Fibroblast of lung (primary cell): ENCODE data around the gene KLHL34. TPM values are rescaled to one million over a fixed set of nuclear protein-coding genes. Genes with fewer than 3 reads are reported as not detected.

Experiments used
- DNase-seq, 2 donors: peaks; one replicate each; pipeline versions ENCODE4 v3.0.0 to v3.0.0-alpha.2; 2010; ENCODE audit warnings: low read depth in 2 of 2
- H2AFZ ChIP-seq: 2 replicates; pipeline ENCODE4 v1.5.1; 2012; ENCODE audit warnings: low read length, control low read depth, inconsistent platforms
- H3K27ac ChIP-seq: 2 replicates; pipeline ENCODE4 v1.5.1; 2011; ENCODE audit warnings: low read length, control low read depth; ENCODE audit not compliant: insufficient read depth
- H3K27me3 ChIP-seq: 2 replicates; pipeline ENCODE4 v1.5.1; 2011; ENCODE audit warnings: mild to moderate bottlenecking, low read length; ENCODE audit not compliant: control insufficient read depth, insufficient read depth
- H3K36me3 ChIP-seq: 2 replicates; pipeline ENCODE4 v1.5.1; 2011; ENCODE audit warnings: low read length; ENCODE audit not compliant: control insufficient read depth, insufficient read depth
- H3K4me1 ChIP-seq: 2 replicates; pipeline ENCODE4 v1.5.1; 2011; ENCODE audit warnings: low read length; ENCODE audit not compliant: control insufficient read depth, insufficient read depth; ENCODE audit errors: extremely low read depth
- H3K4me2 ChIP-seq: 2 replicates; pipeline ENCODE4 v1.5.1; 2011; ENCODE audit warnings: low read length, control low read depth; ENCODE audit not compliant: insufficient read depth; ENCODE audit errors: extremely low read depth
- H3K4me3 ChIP-seq, 4 experiments: fragments of 200-600 bp in 1 of 4; sonication (generic) in 1 of 4; replicated peaks in 1 of 4; 2 replicates each; pipeline ENCODE4 v1.5.1; 2011 to 2016; ENCODE audit warnings: low read length in 4 of 4, low read depth in 3 of 4, mild to moderate bottlenecking in 3 of 4, control low read depth in 2 of 4, inconsistent platforms in 1 of 4, mixed read lengths in 1 of 4; ENCODE audit not compliant: insufficient read depth in 1 of 4; ENCODE audit errors: control extremely low read depth in 1 of 4
- H3K79me2 ChIP-seq: 2 replicates; pipeline ENCODE4 v1.5.1; 2012; ENCODE audit warnings: mild to moderate bottlenecking, low read length, inconsistent platforms; ENCODE audit not compliant: control insufficient read depth, insufficient read depth
- H3K9ac ChIP-seq: 2 replicates; pipeline ENCODE4 v1.5.1; 2011; ENCODE audit warnings: mild to moderate bottlenecking, low read length, control low read depth; ENCODE audit not compliant: insufficient read depth
- H3K9me3 ChIP-seq: 2 replicates; pipeline ENCODE4 v1.5.1; 2012; ENCODE audit warnings: low read depth, low read length; ENCODE audit not compliant: control insufficient read depth, insufficient read depth
- H4K20me1 ChIP-seq: 2 replicates; pipeline ENCODE4 v1.5.1; 2011; ENCODE audit warnings: low read length; ENCODE audit not compliant: control insufficient read depth, insufficient read depth; ENCODE audit errors: extremely low read depth
- CTCF ChIP-seq, 2 donors: IDR thresholded peaks in 1 of 2; conservative IDR thresholded peaks in 1 of 2; 1 replicate in 1 of 2; 2 replicates in 1 of 2; pipeline ENCODE4 v1.5.1; 2011 to 2012; ENCODE audit warnings: low read length in 2 of 2, control low read depth in 1 of 2, inconsistent platforms in 1 of 2, low read depth in 1 of 2, mild to moderate bottlenecking in 1 of 2
- EZH2 ChIP-seq: IDR thresholded peaks from 2 replicates; pipeline ENCODE4 v1.5.1; 2012; ENCODE audit warnings: low read length, control low read depth, mild to moderate bottlenecking; ENCODE audit errors: missing control alignments
- polyA plus RNA-seq, 2 donors: library from polyadenylated mRNA; depleted of rRNA in 1 of 2; stranded (reverse) in 1 of 2; unstranded in 1 of 2; fragments of >200 nt; gene quantifications; 2 replicates each; pipeline ENCODE4 v1.2.1, GENCODE V29; 2011 to 2012; ENCODE audit warnings: missing spikeins in 1 of 2
- total RNA-seq: library from RNA; depleted of rRNA; stranded (reverse); fragments of >200 nt; gene quantifications from 2 replicates; pipeline ENCODE4 v1.2.1, GENCODE V29; 2014

KLHL34 gene
- total and polyA plus RNA-seq, 2 donors (not counting 1 experiment from before 2014, with no cell fraction given), result 0.17 TPM; not detected in 1

GRCh38 chrX:21658746-21659145 lies 616 bp upstream of the KLHL34 start:
- Histone ChIP-seq H3K4me1 (no peaks in the 10 kb centered on the region), H2AFZ (no peak overlapping the region), H3K27ac (no peak overlapping the region), H3K9ac (no peak overlapping the region), H3K36me3 (no peaks in the 10 kb centered on the region), H4K20me1 (no peaks in the 10 kb centered on the region), H3K4me2 (no peak overlapping the region), H3K9me3 (no peaks in the 10 kb centered on the region), H3K79me2 (no peaks in the 10 kb centered on the region), H3K4me3 (no peak overlapping the region), H3K27me3 (no peaks in the 10 kb centered on the region)
- no peak for DNase-seq
- TF ChIP-seq EZH2, result no peak
- no peak for TF ChIP-seq CTCF (conservative IDR thresholded peaks at IDR 0.05 in 1 of 2, IDR thresholded peaks at IDR 0.05 in 1 of 2; ENCODE audit: low read depth in 1 of 2, low read length in 2 of 2)

- Histone ChIP-seq H3K4me3 (no peak overlapping the region), H4K20me1 (no peaks in the 10 kb centered on the region), H3K27ac (no peak overlapping the region), H3K79me2 (no peaks in the 10 kb centered on the region), H3K9ac (no peak overlapping the region), H3K36me3 (no peaks in the 10 kb centered on the region), H3K4me1 (no peaks in the 10 kb centered on the region), H3K9me3 (no peaks in the 10 kb centered on the region), H3K27me3 (no peaks in the 10 kb centered on the region), H2AFZ (no peak overlapping the region), H3K4me2 (no peak overlapping the region)
- TF ChIP-seq CTCF (conservative IDR thresholded peaks at IDR 0.05 in 1 of 2, IDR thresholded peaks at IDR 0.05 in 1 of 2; ENCODE audit: low read depth in 1 of 2, low read length in 2 of 2), result no peak
- no peak for TF ChIP-seq EZH2
- DNase-seq, result no peak
Observed at GRCh38 chrX:21657318-21658151, 595 bp downstream of the KLHL34 start.

DNA sequence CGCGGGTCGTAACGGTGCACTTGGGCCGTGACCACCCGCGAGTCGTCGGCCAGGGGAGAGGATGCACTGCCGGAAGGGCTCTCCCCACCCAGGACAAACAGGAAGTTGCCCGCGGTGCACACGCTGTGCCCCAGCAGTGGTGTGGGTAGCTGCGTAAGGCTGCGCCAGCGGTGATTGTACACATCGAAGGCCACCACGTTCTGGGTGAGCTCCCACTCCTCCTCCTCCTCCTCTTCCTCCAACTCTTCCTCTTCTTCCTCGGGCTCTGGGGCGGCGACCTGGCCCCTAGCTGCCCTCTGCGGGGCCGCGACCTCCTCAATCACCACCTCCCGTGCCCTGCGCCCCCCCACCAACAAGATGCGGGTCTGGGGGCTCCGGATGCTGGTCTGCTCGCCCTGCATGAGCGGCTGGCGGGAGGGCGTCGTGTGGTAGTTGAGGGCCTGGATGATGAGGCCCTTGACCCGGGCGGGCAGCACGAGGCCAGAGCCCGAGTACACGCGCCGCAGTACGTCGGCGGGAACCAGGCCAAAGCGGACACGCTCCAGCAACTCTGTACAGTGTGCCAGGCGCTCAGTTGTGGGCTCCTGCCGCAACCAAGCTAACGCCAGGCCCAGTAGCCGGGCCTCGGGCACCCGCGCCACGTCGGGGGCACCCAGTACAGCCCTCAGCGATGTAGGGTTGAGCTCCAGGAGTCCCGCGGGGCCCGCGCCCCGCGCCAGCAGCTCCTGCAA lies 1.4 kb downstream of the KLHL34 start:
- Histone ChIP-seq H3K4me2 (no peak overlapping the region), H3K4me3 (no peak overlapping the region), H3K4me1 (no peaks in the 10 kb centered on the region), H3K27ac (no peak overlapping the region), H3K27me3 (no peaks in the 10 kb centered on the region), H4K20me1 (no peaks in the 10 kb centered on the region), H3K36me3 (no peaks in the 10 kb centered on the region), H3K79me2 (no peaks in the 10 kb centered on the region), H3K9me3 (no peaks in the 10 kb centered on the region), H3K9ac (no peak overlapping the region), H2AFZ (no peak overlapping the region)
- DNase-seq, result no peak
- TF ChIP-seq CTCF (conservative IDR thresholded peaks at IDR 0.05 in 1 of 2, IDR thresholded peaks at IDR 0.05 in 1 of 2; ENCODE audit: low read depth in 1 of 2, low read length in 2 of 2) (no peak), EZH2 (no peak)
